Common myeloid progenitor, CD34-positive (primary cell): ENCODE data around the gene IL26.

Experiments used
- CTCF ChIA-PET: fragments of 350-600 bp; sonication (Branson Sonifier 250); formaldehyde crosslinking; loops from one replicate; lab custom pipeline; 2021; ENCODE audit warnings: antibody characterized with exemption; lab: Charles Lee
- POLR2A ChIA-PET: fragments of 350-600 bp; sonication (Branson Sonifier 250); formaldehyde crosslinking; loops from one replicate; lab custom pipeline; 2021; ENCODE audit warnings: antibody characterized with exemption; lab: Charles Lee
- DNase-seq, 3 donors: peaks; one replicate each; pipeline versions ENCODE4 v3.0.0 to v3.0.0-alpha.2; 2013
- H3K27ac ChIP-seq, 2 experiments: 1 replicate in 1 of 2; 2 replicates in 1 of 2; pipeline ENCODE4 v1.7.0; 2013; ENCODE audit warnings: inconsistent platforms in 2 of 2, low read length in 2 of 2, mild to moderate bottlenecking in 2 of 2, low read depth in 1 of 2, moderate library complexity in 1 of 2; ENCODE audit not compliant: severe bottlenecking in 2 of 2, insufficient read depth in 1 of 2, poor library complexity in 1 of 2
- H3K27me3 ChIP-seq, 5 experiments: replicated peaks in 2 of 5; 1 replicate in 3 of 5; 2 replicates in 2 of 5; pipeline versions ENCODE4 v1.6.1 to v1.7.0; 2013; ENCODE audit warnings: low read length in 4 of 5, mild to moderate bottlenecking in 2 of 5, moderate library complexity in 2 of 5, inconsistent platforms in 1 of 5; ENCODE audit not compliant: insufficient read depth in 5 of 5, control insufficient read depth in 4 of 5
- H3K36me3 ChIP-seq, 4 experiments: 1 replicate in 2 of 4; 2 replicates in 2 of 4; pipeline versions ENCODE4 v1.6.1 to v1.7.0; 2013; ENCODE audit warnings: low read length in 3 of 4, control low read depth in 1 of 4, mild to moderate bottlenecking in 1 of 4; ENCODE audit not compliant: control insufficient read depth in 4 of 4, insufficient read depth in 4 of 4
- H3K4me1 ChIP-seq, 4 experiments: 1 replicate in 3 of 4; 2 replicates in 1 of 4; pipeline versions ENCODE4 v1.6.1 to v1.7.1; 2013; ENCODE audit warnings: low read length in 3 of 4, mild to moderate bottlenecking in 3 of 4, control low read depth in 1 of 4, inconsistent platforms in 1 of 4, moderate library complexity in 1 of 4; ENCODE audit not compliant: control insufficient read depth in 4 of 4, insufficient read depth in 4 of 4; ENCODE audit errors: control extremely low read depth in 1 of 4
- H3K4me3 ChIP-seq, 7 experiments: 1 replicate in 4 of 7; 2 replicates in 3 of 7; pipeline versions ENCODE4 v1.5.1 to v1.7.0; 2013; ENCODE audit warnings: mild to moderate bottlenecking in 7 of 7, low read length in 6 of 7, moderate library complexity in 6 of 7, inconsistent platforms in 2 of 7, low read depth in 2 of 7, control low read depth in 1 of 7; ENCODE audit not compliant: insufficient read depth in 4 of 7, control insufficient read depth in 1 of 7; ENCODE audit errors: extremely low read depth in 1 of 7
- H3K9me3 ChIP-seq, 5 experiments: 1 replicate in 4 of 5; 2 replicates in 1 of 5; pipeline versions ENCODE4 v1.6.1 to v1.7.1; 2013; ENCODE audit warnings: low read length in 4 of 5, mild to moderate bottlenecking in 2 of 5, inconsistent platforms in 1 of 5, low read depth in 1 of 5, moderate library complexity in 1 of 5; ENCODE audit not compliant: control insufficient read depth in 4 of 5, insufficient read depth in 2 of 5; ENCODE audit errors: control extremely low read depth in 1 of 5
- WGBS: methylation state at CpG from one replicate; pipeline ENCODE4 v1.1.5; 2013; ENCODE audit not compliant: insufficient coverage; 5-methylcytosine and 5-hydroxymethylcytosine counted together

The IL26 gene

GRCh38 chr12:68264857-68265256 is 39.2 kb upstream of the IL26 start:
- H3K9me3 ChIP-seq: no peaks in the 10 kb centered on the region
- ChIA-PET CTCF (interaction anchor here (1.2 kb wide), 1 partner anchor 42 kb away, joined by 3 read pairs; no protein-coding TSS in a partner anchor), POLR2A (no interaction called here)
- DNase-seq: no peak
- no peak overlapping the region for H3K4me3 ChIP-seq
- H3K4me1 ChIP-seq: peaks cover 0 to under 1% (median 0%) of the 10 kb centered on the region in 4 experiments
- no peak overlapping the region for H3K27ac ChIP-seq
- no peaks in the 10 kb centered on the region for H3K27me3 ChIP-seq
- 100% methylated on average over 1 of the region's 2 CpGs for WGBS
- H3K36me3 ChIP-seq: no peaks in the 10 kb centered on the region

DNA sequence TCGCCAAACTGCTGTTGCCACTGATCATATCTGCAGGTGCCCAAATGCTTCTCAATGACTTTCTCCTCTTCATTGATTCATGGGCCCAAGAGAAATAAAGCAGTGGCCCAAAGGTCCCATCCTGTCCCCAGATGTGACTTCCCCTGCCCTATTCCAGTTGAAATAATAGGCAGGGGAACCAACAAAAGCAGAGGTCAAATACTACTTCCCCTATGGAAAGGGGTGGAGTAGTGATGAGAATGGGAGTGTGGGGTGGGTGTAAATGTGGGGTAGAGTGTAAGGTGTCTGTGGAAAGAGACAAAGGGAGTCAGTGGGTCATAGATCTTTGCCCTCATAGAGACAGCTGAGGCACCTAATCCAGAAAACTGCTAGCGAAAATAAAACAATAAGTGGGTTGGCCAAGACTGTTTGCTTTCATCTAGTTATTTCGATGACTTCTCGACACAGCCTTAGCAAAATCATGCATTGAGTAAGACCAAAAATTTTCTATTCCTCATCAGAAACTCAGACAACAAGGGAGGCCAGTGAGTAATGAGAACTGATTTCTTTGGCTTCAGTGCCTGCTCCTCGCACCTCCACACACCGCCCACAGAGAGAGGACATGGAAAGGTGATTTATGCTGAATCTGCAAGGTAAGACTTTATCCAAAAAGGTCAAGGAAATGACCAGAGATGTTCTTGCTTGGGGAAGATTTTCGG is 38.7 kb upstream of the IL26 start:
- H3K4me3 ChIP-seq: no peak overlapping the region
- ChIA-PET POLR2A (no interaction called here), CTCF (no interaction called here)
- DNase-seq: no peak
- no peaks in the 10 kb centered on the region for H3K27me3 ChIP-seq
- no peaks in the 10 kb centered on the region for H3K36me3 ChIP-seq
- WGBS: 95% methylated on average over 4 of the region's 7 CpGs
- peaks cover 0 to 3% (median 0%) of the 10 kb centered on the region in 4 experiments for H3K4me1 ChIP-seq
- H3K27ac ChIP-seq: no peak overlapping the region
- no peaks in the 10 kb centered on the region for H3K9me3 ChIP-seq

DNA sequence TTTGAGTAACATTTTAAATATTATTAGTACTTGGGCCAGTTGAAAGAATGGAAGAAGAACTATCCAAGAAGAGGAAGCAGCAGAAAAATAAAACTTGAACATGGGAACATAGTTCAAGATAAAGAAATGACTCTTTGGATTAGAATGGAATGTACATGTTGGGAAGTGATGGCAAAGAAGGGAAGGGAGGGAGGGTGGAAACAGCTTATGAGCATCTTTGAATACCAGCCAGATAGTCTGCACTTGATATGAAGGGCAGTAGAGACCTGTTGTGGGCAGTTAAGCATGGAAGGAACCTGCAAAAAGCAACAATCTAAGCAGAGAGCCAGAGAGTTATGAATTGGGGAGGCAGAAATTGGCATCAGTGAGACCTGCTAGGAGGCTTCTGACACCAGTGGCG is 37.8 kb upstream of the IL26 start:
- ChIA-PET CTCF (no interaction called here), POLR2A (no interaction called here)
- no peaks in the 10 kb centered on the region for H3K27me3 ChIP-seq
- no peaks in the 10 kb centered on the region for H3K36me3 ChIP-seq
- WGBS: 100% methylated on average over 1 of the region's 1 CpG
- peaks cover 0 to 3% (median 0%) of the 10 kb centered on the region in 4 experiments for H3K4me1 ChIP-seq
- DNase-seq: no peak
- H3K9me3 ChIP-seq: no peaks in the 10 kb centered on the region
- H3K27ac ChIP-seq: no peak overlapping the region
- no peak overlapping the region for H3K4me3 ChIP-seq

- no peak for DNase-seq
- Histone ChIP-seq H3K36me3 (no peaks in the 10 kb centered on the region), H3K4me1 (peaks cover 0 to 3% (median 0%) of the 10 kb centered on the region in 4 experiments), H3K4me3 (no peak overlapping the region), H3K9me3 (no peaks in the 10 kb centered on the region), H3K27me3 (peaks cover 0 to 1% (median 0%) of the 10 kb centered on the region in 5 experiments), H3K27ac (no peak overlapping the region)
- ChIA-PET CTCF (no interaction called here), POLR2A (no interaction called here)
Observed at GRCh38 chr12:68261896-68262295, 36.3 kb upstream of the IL26 start.

GRCh38 chr12:68260153-68260552 is 34.5 kb upstream of the IL26 start:
- DNase-seq: no peak
- peaks cover 0 to 1% (median 0%) of the 10 kb centered on the region in 5 experiments for H3K27me3 ChIP-seq
- peaks cover 0 to 3% (median 0%) of the 10 kb centered on the region in 4 experiments for H3K4me1 ChIP-seq
- H3K9me3 ChIP-seq: no peaks in the 10 kb centered on the region
- CTCF ChIA-PET: no interaction called here
- H3K27ac ChIP-seq: no peak overlapping the region
- no peak overlapping the region for H3K4me3 ChIP-seq
- POLR2A ChIA-PET: interaction anchor here (0.6 kb wide), 1 partner anchor 36 kb away, joined by 3 read pairs; no protein-coding TSS in a partner anchor
- H3K36me3 ChIP-seq: no peaks in the 10 kb centered on the region
- 100% methylated on average over 1 of the region's 3 CpGs for WGBS

DNA sequence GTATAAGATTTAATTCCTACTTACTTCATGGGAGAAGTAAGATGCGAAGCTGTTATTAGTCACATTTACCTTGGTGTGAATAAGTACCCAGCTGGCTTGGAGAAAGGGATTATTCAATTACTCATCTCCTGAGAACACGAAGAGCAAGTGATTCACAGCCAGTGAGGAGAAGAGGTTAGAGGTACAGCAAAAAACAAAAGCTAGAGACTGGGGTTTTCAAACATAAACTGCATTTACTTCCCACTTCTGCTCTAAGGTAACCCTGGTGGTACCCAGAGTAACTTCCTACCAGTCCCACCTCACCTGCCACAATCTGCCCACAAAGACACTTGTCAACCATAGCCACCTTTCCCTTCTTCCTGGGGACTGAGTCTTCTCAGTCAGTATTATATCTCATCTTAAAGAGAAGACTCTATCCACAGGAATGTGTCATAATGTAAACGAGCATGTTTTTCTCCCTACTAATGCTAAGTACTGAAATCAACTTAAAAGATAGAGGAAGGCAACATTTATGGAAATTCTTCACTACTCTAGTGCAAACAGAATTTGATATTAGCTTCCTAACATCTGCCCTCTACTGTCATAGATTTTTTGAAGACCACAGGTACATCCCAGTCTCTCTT is 33.8 kb upstream of the IL26 start:
- Histone ChIP-seq H3K36me3 (no peaks in the 10 kb centered on the region), H3K9me3 (no peaks in the 10 kb centered on the region), H3K4me3 (no peak overlapping the region), H3K4me1 (peaks cover 0 to 3% (median 0%) of the 10 kb centered on the region in 4 experiments), H3K27me3 (peaks cover 0 to 1% (median 0%) of the 10 kb centered on the region in 5 experiments), H3K27ac (no peak overlapping the region)
- DNase-seq: no peak
- CTCF ChIA-PET: interaction anchor here (0.9 kb wide), 1 partner anchor 18 kb away, joined by 3 read pairs; no protein-coding TSS in a partner anchor
- POLR2A ChIA-PET: interaction anchor here (0.6 kb wide), 1 partner anchor 37 kb away, joined by 3 read pairs; no protein-coding TSS in a partner anchor
- WGBS: 80% methylated on average over 1 of the region's 3 CpGs

DNA sequence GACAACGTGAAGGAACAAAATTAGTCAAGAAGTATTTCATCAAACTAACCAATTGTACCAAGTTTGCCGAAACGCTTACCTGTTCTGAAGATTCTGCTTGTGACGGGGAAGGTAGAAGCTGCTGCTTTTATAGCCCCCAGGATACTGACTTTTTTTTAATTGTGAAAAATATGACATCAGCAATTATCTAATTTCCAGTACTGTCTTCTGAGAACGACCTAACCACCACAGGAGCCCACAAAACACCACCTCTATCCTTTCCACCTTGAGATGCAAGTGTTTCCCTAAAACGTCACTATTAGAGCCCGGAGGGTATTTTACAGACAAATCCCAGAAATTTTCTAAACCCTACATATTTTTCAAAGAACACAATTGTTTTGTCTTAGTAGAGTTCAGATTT is 27.9 kb upstream of the IL26 start, which contains the start of gene IL22:
Gene IL22 (minus strand): TSS at position 101 of the 400 bp plus-strand sequence. CDS start 156 bp downstream, outside the sequence.
- Histone ChIP-seq H3K36me3 (no peaks in the 10 kb centered on the region), H3K27me3 (peaks cover 0 to 3% (median 0%) of the 10 kb centered on the region in 5 experiments), H3K9me3 (no peaks in the 10 kb centered on the region), H3K4me3 (no peak within 1 kb of the TSS), H3K27ac (no peak within 1 kb of the TSS), H3K4me1 (no peaks in the 10 kb centered on the region)
- CTCF ChIA-PET: interaction anchor here (0.8 kb wide), 1 partner anchor 542 kb away, joined by 3 read pairs; no protein-coding TSS in a partner anchor
- POLR2A ChIA-PET: no interaction called here
- 100% methylated on average over 3 of the region's 7 CpGs for WGBS
- no peak for DNase-seq
